Measurements from ENCODE around the gene EYA4.
"Not testable (repeated sequence)": the region's sequence is repeated elsewhere in the genome, so short reads cannot be mapped to it uniquely, and the experiment has no call there.

EYA4 gene

DNA sequence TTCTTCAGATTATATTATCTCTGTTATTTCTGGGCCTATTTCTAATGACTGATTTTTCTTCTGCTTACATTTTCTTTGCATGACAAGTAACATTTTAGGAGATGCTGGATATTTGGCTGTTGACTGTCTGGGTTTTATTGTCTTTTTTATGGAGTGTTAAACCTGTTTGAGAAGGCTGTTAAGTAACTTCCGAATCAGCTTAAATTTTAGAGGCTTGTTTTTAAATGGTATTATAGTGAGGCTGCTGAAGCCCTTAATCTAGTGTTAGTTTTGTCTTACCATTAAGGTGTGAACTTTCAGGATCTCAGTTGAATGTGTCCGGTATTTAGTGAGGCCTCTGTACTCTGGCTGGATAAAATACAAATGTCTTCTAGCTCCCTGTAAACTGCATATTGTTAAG, 109.8 kb downstream of the EYA4 start:
- DNase-seq (ENCODE audit: low read depth in 2 of 2), result no peak

DNA sequence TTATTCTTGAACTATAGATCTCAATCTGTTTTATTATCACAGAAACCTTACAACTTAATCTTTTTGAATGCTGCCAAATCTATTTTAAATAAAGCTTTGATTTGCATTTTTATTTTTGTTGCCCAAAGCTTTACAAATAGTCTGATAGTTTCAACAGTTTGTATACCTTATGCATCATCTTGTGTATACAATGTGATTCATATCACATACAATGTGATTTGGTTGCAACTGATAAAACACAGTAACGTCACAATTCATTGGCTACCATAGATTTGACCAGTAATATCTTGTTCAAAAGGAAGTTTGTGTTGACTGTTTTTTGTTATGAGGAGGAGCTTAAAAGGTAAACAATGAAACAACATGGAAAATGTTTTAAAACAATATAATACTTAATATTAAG, 110.9 kb downstream of the EYA4 start:
- no peak for DNase-seq (ENCODE audit: low read depth in 2 of 2)

DNA sequence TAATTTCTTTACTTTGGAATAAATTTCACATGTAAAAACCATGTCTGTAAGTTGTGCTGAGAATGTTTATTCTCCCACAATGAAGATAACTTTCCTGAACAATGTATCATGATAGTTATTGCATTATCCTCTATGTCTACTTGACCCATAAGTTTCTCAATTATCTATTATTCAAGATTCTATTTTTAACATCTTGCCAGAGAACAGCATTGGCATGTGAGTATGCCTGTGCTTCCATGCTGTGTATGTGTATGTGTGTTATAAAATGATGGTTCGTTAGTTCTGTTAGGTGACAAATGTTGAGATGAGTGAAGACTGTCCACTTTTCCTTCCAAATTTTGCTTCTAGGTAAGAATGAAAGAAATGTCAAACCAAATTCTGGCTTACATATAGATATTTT, 111.9 kb downstream of the EYA4 start:
- no peak for DNase-seq (ENCODE audit: low read depth in 2 of 2)

DNA sequence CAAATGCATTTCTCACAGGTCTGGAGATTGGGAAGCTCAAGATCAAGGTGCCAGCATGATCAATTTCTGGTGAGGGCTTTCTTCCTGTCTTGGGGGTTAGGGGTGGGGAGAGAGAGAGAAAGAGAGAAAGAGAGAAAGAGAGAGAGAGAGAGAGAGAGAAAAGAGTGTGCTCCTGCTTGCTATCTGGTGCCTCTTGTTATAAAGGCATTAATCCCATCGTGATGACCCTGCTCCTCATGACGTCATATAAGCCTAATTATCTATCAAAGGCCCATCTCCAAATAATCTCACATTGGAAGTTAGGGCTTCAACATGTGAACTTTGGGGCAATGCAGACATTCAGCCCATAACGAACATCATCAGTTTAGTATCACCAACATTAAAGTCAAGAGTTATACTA, 114.8 kb downstream of the EYA4 start:
- DNase-seq (ENCODE audit: low read depth in 2 of 2), result no peak

DNA sequence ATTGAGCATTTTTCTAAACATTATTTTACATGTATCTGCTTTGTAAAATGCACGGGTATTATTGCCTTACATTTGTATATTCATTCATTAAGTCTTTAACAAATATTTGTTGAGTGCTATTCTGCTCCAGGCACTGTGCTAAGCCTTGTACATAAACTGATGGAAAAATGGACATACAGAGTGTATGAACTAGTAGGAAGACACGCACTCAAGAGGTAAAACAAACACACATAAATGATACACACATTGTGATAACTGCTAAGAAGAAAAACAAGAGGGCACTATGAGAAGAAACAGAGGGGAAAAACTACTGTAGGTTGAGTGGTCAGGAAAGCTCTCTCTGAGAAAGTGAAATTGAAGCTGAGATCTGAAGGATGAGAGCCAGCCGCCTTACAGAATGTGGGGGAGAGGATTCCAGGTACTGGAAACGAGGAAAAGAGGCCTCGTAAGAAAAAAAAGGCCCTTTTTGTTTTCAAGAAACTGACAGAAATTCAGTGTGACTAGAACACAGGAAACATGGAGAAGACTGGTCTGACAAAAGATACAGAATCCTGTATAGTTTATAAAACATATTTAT, 117.5 kb downstream of the EYA4 start:
- no peak for DNase-seq (ENCODE audit: low read depth in 2 of 2)

DNA sequence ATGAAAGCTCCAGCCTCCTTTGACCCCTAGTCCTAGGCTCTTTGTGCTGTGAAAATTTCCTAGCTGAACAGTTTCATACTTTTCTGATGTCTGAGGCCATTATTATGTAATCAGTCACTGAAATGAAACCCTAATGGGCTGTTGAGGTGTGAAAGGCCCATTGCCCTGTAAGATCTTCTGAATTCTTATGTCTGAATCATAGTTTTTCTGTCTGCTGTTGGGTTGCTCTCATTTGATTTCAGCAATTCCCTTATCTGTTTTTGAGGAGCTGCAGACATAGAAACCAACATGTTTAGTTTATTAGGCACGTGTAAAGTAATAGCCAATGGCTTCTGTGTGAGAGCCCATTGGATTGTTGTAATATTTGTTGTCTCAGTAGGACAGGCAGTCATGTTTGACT, 118.1 kb downstream of the EYA4 start:
- no peak for DNase-seq (ENCODE audit: low read depth in 2 of 2)

DNA sequence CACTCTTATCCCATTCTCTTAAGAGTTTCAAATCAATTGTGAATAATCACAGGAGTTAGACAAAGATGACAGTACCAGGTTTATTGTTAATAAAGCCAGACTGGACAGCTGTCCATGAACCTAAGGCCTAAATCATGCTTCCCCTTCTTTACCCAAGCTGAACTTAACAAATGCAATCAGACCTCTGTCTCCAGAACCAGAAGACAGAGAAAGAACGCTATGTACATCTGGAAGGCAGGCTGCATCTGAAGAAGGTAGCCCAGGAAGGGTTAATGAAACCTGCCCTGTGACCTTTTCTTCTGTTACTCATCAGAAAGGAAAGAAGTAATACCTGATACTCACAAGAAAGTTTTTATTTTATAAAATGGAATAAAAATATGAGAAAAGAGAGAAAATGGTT, 118.6 kb downstream of the EYA4 start:
- DNase-seq (ENCODE audit: low read depth in 2 of 2), result no peak

DNA sequence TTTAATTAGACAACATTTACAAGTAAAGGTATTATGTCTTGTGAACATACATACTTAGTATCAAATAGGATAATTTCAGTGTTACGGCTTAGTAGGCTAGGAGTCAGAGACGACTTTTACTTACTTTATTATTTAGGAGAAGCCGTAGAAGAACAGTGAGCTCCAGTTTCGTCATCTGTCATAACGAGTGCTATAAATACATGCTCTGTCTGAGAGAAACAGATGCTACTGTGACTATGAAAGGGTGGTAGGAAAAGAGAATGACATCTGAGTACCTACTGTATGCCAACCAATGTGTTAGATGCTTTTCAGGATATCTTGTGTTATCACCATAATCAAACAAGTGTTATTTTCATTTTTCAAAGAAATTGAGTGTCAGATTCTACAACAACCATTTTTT, 119.0 kb downstream of the EYA4 start:
- no peak for DNase-seq (ENCODE audit: low read depth in 2 of 2)

DNA sequence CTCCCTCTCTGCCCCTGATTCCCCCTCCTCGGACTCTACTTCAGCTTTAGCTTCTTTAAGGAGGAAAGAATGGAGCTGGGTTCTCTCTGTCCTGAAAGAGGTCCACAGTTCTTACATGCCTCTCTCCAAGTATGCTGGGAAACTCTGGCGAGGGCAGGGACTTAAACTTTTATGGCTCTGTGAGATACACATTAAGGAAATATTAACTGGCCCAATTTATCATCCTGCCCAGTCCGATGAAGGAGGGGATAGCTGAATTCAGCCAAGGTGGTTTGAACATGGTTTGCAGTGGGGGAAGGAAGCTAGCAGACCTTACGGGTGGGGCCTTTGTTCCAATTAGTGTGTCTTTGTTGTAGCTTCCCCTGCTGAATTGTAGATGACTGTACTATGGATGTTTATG, 121.7 kb downstream of the EYA4 start:
- DNase-seq (ENCODE audit: low read depth in 2 of 2), result no peak

DNA sequence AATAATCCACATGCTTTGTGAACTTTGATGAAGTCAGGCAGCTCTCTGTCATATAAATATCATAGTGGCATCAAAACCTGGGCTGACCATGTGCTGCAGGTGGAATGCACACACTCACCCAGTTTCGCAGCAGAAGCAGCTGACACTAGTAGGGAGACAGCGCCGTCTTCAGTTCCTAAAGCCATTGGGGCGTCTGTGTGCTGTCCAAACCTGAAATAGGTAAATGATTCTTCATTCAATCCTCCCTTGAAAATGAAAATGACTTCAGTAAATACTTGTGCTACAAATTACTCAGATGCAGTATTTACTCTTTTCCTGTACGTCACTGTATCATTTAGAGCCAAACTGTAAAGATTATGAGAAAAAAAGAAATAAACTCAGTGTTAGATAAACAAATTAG, 127.5 kb downstream of the EYA4 start:
- DNase-seq (ENCODE audit: low read depth in 2 of 2), result no peak

DNA sequence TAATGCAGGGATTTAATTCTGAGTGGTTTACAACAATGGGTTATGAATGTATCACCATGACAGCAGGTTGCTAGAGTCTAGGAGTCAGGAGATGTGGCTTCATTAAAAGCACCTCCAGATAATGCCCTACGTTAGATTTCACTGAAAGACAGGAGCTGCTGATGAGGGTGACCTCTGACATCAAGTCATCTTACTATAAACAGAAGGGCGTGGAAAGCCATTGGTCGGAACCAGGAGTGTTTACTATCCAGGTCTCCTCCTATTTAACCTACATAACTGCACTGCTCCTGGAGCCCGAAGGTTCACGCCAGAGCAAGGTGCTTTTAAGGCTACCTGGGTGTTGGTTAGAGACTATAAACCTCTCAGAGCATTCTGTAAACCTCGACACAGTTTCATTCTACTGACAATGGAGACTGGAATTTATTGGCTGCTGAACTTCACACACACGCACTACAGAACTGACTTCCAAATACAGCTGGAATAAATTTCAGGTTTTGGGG, 128.7 kb downstream of the EYA4 start:
- no peak for DNase-seq (ENCODE audit: low read depth in 2 of 2)

DNA sequence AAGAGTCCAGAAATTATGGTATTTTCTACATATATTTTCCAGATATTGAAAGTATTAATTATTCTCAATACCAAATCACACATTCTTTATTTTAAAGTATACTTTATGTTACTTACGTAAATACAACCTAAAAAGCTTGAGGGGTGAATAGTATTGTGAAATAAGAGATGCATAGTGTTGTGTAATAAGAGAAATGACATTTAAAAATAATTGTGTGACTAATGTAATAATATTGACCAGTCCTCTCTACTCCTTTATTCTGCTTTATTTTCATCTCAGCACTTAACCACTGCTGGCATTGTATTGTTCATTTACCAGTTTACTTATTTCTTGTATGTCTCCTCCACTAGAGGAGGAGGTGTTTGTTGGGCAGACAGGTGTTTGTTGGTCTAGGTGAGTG, 135.6 kb downstream of the EYA4 start:
- no peak for DNase-seq (ENCODE audit: low read depth in 2 of 2)

DNA sequence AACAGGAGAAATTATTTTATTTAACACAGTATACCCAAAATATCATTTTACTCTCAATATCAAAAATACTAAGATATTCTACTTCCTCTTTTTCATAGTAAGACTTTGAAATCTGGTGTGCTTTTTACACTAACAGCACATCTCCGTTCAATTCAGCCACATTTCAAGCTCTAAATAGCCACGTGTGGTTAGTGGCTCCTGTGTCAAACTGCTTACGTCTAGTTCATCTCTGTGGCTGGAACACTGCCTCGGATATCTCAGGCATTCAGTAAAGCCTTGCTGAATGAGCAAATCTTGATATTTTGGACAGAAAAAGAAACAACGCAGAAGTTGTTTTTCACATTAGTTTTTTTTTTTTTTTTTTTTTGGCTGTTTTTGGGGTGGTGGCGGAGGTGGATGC, 136.1 kb downstream of the EYA4 start:
- no peak for DNase-seq (ENCODE audit: low read depth in 2 of 2)

DNA sequence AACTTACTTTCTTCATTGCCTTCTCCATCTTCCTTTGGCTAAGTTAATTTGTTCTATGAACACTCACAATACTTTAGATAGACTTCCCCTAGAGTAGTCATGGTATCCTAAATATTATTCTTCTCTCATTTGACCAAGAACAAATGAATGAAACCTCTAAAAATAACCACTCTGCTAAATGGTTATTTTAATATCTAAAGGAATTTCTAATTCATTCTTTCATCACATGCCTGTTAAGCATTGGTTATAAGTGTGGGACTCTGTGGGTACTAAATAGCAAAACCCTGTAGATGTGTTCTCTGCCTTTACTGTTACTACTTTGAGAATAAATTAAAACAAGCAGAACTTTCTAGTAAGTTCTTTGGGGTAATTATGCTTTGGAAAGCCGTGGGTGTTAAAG, 138.9 kb downstream of the EYA4 start:
- no peak for DNase-seq (ENCODE audit: low read depth in 2 of 2)

DNA sequence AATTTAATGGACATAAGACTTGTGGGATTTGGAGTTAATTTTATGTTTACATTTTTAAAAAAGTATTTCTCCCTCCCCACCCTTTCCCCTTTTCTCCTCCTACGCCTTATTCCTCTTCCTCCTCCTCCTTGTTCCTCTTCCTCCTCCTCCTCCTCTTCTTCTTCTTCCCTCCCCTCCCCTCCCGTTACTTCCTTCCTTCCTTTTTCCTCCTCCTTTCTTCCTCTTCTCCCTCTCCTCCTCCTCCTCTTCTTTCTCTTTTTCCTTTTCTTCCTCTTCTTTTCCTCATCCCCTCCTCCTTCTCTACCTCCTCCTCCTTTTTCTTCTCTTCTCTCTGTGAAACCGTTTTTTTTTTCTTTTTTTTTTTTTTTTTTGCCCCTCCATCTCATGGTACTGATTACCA, 139.6 kb downstream of the EYA4 start:
- DNase-seq (ENCODE audit: low read depth in 2 of 2), result no peak

DNA sequence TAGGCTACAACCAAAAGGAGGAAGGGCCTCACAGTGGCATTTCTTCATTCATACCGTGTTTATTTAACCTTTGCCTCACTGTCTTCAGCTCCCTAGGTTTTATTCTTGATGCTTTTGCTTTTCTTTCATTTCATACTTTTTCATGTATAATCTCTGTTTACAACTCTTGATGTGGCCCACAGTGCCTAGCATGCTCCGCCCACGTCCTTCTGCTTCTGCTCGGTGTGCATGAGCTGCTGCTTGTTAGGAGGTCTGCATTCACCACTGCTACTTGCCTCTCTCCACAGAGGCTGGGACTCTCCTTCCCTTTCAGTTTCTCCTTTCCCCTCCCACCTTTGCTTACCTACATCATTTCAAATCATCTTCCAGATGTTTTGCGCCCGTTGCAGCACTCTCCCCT, 147.6 kb downstream of the EYA4 start:
- no peak for DNase-seq (ENCODE audit: low read depth in 2 of 2)

DNA sequence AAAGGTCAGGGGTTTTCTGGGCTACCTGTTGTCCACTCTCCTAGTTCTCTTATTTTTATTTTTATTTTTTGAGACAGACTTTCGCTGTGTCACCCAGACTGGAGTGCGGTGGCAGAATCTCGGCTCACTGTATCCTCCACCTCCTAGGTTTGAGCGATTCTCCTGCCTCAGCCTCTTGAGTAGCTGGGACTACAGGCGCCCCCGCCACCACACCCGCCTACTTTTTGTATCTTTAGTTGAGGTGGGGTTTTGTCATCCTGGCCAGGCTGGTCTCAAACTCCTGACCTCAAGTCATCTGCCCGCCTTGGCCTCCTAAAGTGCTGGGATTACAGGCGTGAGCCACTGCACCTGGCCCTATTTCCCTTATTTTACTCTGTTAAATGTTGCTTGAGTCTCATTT, 149.0 kb downstream of the EYA4 start:
- no peak for DNase-seq (ENCODE audit: low read depth in 2 of 2)

DNA sequence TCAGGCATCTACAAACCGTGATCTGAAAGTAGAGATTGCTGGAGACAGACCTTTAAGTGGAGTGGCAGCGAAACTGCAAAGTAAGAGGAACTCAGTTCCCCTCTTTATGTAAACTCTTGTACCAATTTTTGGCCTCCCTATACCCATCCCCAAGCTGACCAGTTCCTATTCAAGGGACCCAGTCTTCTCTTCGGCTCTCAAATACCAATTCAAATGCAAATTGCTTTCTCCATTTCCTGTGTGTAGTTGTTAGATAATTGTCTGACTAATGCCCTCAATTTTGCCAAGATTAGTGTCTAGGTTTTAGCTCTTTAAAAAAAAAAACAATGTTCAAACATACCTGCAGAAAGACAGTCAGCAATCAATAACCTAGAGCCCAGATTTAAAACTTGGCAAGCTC, 150.9 kb downstream of the EYA4 start:
- DNase-seq (ENCODE audit: low read depth in 2 of 2), result no peak

DNA sequence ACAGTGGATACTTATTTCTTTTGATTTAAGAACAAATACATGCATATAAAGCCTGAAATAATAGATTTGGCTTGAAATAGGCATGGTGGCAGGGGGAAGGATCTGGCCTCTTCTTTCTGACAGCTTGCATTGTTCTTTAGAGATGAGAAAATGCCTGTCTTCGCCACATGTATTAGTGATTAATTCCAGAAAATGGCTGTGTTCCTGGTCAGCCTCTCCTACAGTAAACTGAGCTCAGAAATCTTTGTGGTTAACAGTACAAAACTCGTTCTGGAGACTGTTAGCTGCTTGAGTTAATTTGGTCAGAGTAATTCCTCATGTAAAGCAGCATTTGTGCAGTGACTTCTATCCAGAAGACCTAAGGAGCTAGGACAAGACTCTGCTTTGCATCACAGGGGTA, 151.5 kb downstream of the EYA4 start:
- no peak for DNase-seq (ENCODE audit: low read depth in 2 of 2)

DNA sequence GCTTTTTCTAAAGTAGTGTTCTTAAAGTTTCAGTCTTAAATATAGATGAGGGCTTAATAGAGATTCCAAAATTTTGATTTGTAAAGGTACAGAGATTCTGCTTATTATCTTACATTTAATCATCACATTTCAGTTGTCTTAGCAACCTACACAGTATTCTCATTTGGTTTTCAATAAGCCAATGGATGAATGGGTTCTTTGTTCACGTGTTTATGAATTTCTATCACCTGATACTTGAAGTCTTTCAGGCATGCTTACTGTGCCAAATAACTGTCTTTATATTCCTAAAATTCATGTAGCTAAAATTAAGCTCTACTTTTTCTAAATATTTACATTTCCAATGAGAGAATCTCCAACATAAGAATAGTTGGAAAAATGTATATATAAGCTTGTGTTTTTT, 152.7 kb downstream of the EYA4 start:
- no peak for DNase-seq (ENCODE audit: low read depth in 2 of 2)

DNA sequence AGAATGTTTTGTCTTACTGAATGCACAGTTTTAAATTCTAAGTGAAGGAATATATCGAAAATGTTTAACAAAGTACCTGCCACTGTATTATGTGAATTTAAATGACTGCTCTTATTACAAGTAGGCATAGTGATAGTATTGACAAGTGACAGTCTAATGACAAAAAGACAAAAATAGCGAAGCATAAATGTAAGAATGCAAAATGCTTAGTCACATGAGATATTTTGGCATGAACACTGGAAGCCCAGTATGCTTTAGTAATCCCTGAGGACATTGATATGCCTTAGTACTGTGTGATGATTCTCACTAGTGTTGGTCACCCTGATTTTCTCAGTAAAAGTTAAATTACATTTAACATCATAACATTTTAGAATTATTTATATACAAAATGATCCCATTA, 153.5 kb downstream of the EYA4 start:
- DNase-seq (ENCODE audit: low read depth in 2 of 2), result no peak

DNA sequence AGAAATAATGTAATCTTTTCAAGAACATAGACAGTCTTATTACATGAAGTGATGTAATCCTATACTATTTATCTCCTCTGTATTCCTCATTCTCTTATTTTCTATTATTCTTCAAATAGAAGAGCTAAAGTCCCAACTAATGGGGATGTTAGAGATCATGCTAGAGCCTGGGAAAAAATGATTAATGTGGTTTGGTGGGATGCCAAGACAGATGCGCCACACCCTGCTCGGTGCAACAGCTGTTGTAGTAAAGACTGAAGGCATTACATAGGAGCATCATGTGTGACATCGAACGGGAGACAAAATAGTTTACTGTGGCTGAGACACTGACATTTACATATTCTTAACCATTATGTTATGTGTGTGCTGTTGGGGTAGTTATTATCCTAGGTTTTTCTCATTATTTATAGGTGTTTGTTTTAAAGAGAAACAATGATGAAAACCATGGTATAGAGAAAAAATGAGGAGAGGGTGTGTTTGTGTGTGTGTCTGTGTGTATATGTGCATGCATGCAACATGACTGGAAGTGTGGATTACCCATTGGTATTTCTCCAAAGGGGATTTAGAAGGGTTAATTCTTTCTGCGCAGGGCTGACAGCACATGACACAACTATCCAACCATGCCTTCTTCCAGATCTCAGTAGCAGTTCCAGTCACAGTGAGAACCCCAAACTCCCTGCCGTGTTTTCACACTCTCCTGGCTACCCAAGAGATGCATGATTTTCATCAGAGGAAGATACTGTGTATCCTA, 155.3 kb downstream of the EYA4 start:
- no peak for DNase-seq (ENCODE audit: low read depth in 2 of 2)

DNA sequence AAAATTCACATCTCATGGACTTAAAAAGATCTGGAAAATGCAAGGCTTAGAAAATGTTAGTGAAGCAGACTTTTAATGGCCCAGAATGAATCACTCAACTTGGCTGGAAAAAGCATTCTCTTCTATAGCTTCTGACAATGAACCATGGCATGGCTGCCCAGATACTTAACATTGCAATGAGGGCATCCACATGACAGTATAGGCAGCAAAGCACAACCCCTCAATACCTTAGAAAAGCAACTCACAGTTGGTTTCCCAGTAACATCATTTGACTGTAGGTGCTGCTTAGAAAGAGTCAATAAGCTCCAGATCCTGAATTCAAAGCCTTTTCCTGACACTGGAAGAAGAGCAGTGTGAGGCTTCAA, 155.8 kb downstream of the EYA4 start:
- no peak for DNase-seq (ENCODE audit: low read depth in 2 of 2)

DNA sequence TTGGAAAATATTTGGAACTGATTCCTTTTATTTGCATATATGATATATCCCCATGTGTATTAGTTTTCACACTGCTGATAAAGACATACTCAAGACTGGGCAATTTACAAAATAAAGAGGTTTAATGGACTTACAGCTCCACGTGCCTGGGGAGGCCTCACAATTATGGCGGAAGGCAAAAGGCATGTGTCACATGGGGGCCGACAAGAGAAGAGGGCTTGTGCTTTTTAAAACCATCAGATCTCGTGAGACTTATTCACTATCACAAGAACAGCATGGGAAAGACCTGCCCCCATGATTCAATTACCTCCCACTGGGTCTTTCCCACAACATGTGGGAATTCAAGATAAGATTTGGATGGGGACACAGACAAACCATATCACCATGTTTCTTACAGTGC, 156.4 kb downstream of the EYA4 start:
- not testable (repeated sequence) for DNase-seq (ENCODE audit: low read depth in 2 of 2)

All from stimulated activated CD8-positive, alpha-beta memory T cell treated with anti-CD3 and anti-CD28 coated beads, Interleukin-2, amount 100 ng/mL, for 1 hour (primary cell).